Thyroid gland (tissue), 4 donors: ENCODE measurements around the gene ERCC3. TPM values are rescaled to one million over a fixed set of nuclear protein-coding genes. Genes with fewer than 3 reads are reported as not detected.

Experiments
- DNase-seq, 2 donors: peaks; one replicate each; pipeline ENCODE4 v3.0.0-alpha.2; 2019
- H3K27ac ChIP-seq, 3 donors: fragments of 200-600 bp; sonication (generic); 1 replicate in 2 of 3; 2 replicates in 1 of 3; pipeline ENCODE4 v1.5.1; 2016 to 2019; ENCODE audit warnings: mild to moderate bottlenecking in 1 of 3, moderate library complexity in 1 of 3
- H3K27me3 ChIP-seq: fragments of 200-600 bp; sonication (generic); one replicate; pipeline ENCODE4 v1.5.1; 2019
- H3K36me3 ChIP-seq, 2 donors: fragments of 200-600 bp; sonication (generic); one replicate each; pipeline ENCODE4 v1.5.1; 2016 to 2019
- H3K4me1 ChIP-seq, 2 donors: fragments of 200-600 bp; sonication (generic); one replicate each; pipeline ENCODE4 v1.5.1; 2017 to 2019
- H3K4me3 ChIP-seq, 3 donors: fragments of 200-600 bp; sonication (generic); replicated peaks in 1 of 3; 1 replicate in 2 of 3; 2 replicates in 1 of 3; pipeline ENCODE4 v1.5.1; 2016; ENCODE audit warnings: mild to moderate bottlenecking in 1 of 3
- H3K9me3 ChIP-seq: fragments of 200-600 bp; sonication (generic); one replicate; pipeline ENCODE4 v1.5.1; 2017
- CTCF ChIP-seq, 6 experiments: fragments of 200-600 bp in 3 of 6; fragments of 450-650 bp in 3 of 6; sonication (generic) in 3 of 6; IDR thresholded peaks; one replicate each; pipeline ENCODE4 v1.5.1; 2016 to 2019; ENCODE audit warnings: antibody characterized with exemption in 6 of 6, mild to moderate bottlenecking in 2 of 6, inconsistent platforms in 1 of 6, moderate library complexity in 1 of 6
- POLR2A ChIP-seq, 2 donors: fragments of 450-650 bp; IDR thresholded peaks; one replicate each; pipeline ENCODE4 v1.6.1; 2017; ENCODE audit warnings: antibody characterized with exemption in 2 of 2, mild to moderate bottlenecking in 2 of 2, moderate library complexity in 1 of 2
- WGBS, 2 donors: methylation state at CpG; one replicate each; pipeline ENCODE4 v1.1.5; 2017; 5-methylcytosine and 5-hydroxymethylcytosine counted together
- intact Hi-C: fragments of 100-400 bp; cut with DNase I; formaldehyde crosslinking; loops from one replicate; pipeline ENCODE4 v1.15.1; 2023
- total RNA-seq, 4 donors: library from RNA; depleted of rRNA; stranded (reverse); fragments of >200 nt; gene quantifications; one replicate each; pipeline ENCODE4 v1.2.3, GENCODE V29; 2016

The ERCC3 gene
- total RNA-seq, 4 donors from 2014 or later = 24.7 to 55.9 (median 36.3) TPM

GRCh38 chr2:127314193-127314988, 20.4 kb upstream of the ERCC3 start:
- H3K9me3 ChIP-seq = no peaks in the 10 kb centered on the region
- H3K36me3 ChIP-seq = peaks cover 50 to 59% of the 10 kb centered on the region in 2 donors
- intact Hi-C loops = no loop called here
- TF ChIP-seq POLR2A (IDR thresholded peaks at IDR 0.05) = no peak
- no peak for TF ChIP-seq CTCF (IDR thresholded peaks at IDR 0.05)
- H3K4me1 ChIP-seq = no peaks in the 10 kb centered on the region
- no peak for DNase-seq
- 92 to 95% methylated on average over 7 of the region's 7 CpGs for WGBS, 2 donors
- H3K27ac ChIP-seq = no peak overlapping the region
- no peak overlapping the region for H3K4me3 ChIP-seq
- no peaks in the 10 kb centered on the region for H3K27me3 ChIP-seq

- Histone ChIP-seq H3K27me3 (no peaks in the 10 kb centered on the region), H3K4me3 (no peak overlapping the region), H3K9me3 (no peaks in the 10 kb centered on the region), H3K4me1 (no peaks in the 10 kb centered on the region), H3K36me3 (peaks cover 54 to 65% of the 10 kb centered on the region in 2 donors), H3K27ac (no peak overlapping the region)
- intact Hi-C loops = no loop called here
- WGBS, 2 donors = 88 to 92% methylated on average over 3 of the region's 3 CpGs
- no peak for DNase-seq
- no peak for TF ChIP-seq CTCF (IDR thresholded peaks at IDR 0.05)
- no peak for TF ChIP-seq POLR2A (IDR thresholded peaks at IDR 0.05)
These were observed 19.5 kb upstream of the ERCC3 start for GRCh38 chr2:127313406-127313805.

DNA sequence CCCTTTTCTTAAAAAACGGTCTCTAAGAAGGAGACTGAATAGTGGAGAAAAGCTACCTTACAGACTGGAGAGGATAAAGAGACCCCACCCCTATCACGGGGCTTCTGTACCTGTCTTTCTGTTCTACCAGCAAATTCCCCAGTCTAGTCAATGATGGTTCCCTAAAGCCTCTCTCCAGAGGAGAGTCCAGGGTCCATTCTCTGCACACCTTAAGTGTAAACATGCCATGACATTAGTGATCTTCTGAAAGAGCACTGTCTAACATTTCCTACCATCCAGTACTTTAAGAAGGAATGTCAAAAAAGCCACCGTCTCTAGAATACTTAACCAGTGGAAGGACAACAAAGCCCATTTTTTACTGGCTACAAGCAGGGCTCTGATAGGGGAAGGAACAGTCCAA, 17.0 kb upstream of the ERCC3 start:
- H3K4me1 ChIP-seq = no peaks in the 10 kb centered on the region
- intact Hi-C loops = no loop called here
- H3K27ac ChIP-seq = no peak overlapping the region
- WGBS, 2 donors = 95 to 96% methylated on average over 3 of the region's 3 CpGs
- no peaks in the 10 kb centered on the region for H3K9me3 ChIP-seq
- no peaks in the 10 kb centered on the region for H3K27me3 ChIP-seq
- no peak overlapping the region for H3K4me3 ChIP-seq
- H3K36me3 ChIP-seq = peaks cover 53 to 54% of the 10 kb centered on the region in 2 donors
- no peak for TF ChIP-seq CTCF (IDR thresholded peaks at IDR 0.05)
- TF ChIP-seq POLR2A (IDR thresholded peaks at IDR 0.05) = no peak
- no peak for DNase-seq

GRCh38 chr2:127309468-127309867, 15.5 kb upstream of the ERCC3 start:
- no peaks in the 10 kb centered on the region for H3K27me3 ChIP-seq
- H3K9me3 ChIP-seq = no peaks in the 10 kb centered on the region
- H3K36me3 ChIP-seq = peaks cover 45 to 56% of the 10 kb centered on the region in 2 donors
- WGBS, 2 donors = 95 to 96% methylated on average over 4 of the region's 4 CpGs
- no peak overlapping the region for H3K4me3 ChIP-seq
- no peak for DNase-seq
- no peaks in the 10 kb centered on the region for H3K4me1 ChIP-seq
- TF ChIP-seq CTCF (IDR thresholded peaks at IDR 0.05) = no peak
- no peak overlapping the region for H3K27ac ChIP-seq
- intact Hi-C loops = no loop called here

DNA sequence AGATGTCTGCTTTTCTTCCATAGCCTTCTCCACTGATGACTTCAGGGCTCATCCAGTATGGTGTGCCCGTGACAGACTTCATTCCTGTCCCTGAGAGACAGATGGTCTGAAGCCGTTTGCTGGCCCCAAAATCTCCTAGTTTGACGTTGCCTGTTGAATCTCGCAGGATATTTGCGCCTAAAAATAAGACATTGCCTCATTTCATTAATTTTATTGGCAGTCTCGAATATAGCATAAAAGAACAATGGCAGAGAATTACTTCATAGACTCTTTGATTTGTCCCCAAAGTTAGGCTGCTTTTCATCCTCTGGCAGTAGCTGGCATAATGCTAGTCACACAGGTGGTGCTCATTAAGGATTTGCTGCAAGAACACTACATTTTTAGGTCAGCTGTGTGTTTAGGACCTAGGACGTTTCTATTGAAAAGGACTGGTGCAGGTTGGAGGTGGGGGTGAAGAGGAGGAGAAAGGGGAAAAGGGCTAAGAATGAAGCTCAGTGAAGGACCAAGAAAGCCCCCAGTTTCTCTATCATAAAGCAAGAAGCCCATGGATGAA, 14.7 kb upstream of the ERCC3 start:
- WGBS, 2 donors = 92 to 94% methylated on average over 7 of the region's 7 CpGs
- Histone ChIP-seq H3K4me1 (no peaks in the 10 kb centered on the region), H3K9me3 (no peaks in the 10 kb centered on the region), H3K27ac (no peak overlapping the region), H3K4me3 (no peak overlapping the region), H3K27me3 (no peaks in the 10 kb centered on the region), H3K36me3 (peaks cover 37 to 48% of the 10 kb centered on the region in 2 donors)
- DNase-seq = no peak
- intact Hi-C loops = no loop called here
- TF ChIP-seq POLR2A (IDR thresholded peaks at IDR 0.05) (no peak), CTCF (IDR thresholded peaks at IDR 0.05) (no peak)
